Stimulated activated CD8-positive, alpha-beta memory T cell treated with anti-CD3 and anti-CD28 coated beads, Interleukin-12 subunit alpha, Interleukin-12 subunit beta, amount 100 ng/mL, for 1 hour (primary cell): ENCODE data around the gene ZBTB16.

Experiments used
- DNase-seq: peaks from one replicate; pipeline ENCODE4 v3.0.0-alpha.2; 2020; ENCODE audit warnings: low read depth

The ZBTB16 gene

DNA sequence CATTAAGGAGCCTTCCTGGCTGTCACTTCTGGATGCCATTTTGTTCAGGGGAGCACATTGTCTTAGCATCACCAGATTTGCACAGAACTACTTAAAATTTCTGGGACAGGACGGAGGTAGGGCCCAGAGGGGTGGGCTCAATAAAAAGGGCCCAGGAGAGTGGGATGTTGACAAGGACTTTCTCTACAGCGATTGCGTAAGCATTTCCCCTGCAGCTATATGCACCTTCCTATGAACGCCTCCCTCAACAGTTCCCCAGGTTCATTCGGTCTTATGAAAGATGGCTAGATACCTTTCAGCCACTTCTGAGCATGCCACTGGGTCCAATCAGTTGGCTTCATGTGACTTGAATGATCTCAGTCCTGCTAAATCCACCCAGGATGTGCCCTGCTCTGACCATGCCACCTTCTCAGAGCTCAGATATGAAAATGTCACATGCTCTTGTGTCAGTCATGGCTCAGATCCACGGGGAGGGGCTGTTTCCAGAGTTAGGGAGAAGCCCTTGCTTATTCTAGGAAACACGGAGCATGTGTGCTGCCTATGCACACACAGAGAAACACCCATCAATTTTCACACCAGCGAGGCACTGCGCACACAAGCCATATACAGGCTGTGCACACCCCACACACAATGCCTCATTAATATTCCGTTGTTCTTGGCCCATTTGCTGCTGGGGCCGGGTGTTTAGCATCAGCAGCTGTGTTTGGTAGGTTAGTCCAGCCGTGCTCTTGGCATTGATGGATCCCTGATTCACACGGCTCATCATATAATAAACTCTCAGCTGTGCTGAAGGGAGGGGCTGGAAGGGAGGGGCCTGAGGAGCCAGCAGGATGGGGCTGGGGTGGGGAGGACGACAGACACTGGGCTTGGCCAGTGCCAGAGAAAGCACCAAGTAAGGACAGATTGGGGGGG lies 184.2 kb downstream of the ZBTB16 start:
- DNase-seq, result no peak

DNA sequence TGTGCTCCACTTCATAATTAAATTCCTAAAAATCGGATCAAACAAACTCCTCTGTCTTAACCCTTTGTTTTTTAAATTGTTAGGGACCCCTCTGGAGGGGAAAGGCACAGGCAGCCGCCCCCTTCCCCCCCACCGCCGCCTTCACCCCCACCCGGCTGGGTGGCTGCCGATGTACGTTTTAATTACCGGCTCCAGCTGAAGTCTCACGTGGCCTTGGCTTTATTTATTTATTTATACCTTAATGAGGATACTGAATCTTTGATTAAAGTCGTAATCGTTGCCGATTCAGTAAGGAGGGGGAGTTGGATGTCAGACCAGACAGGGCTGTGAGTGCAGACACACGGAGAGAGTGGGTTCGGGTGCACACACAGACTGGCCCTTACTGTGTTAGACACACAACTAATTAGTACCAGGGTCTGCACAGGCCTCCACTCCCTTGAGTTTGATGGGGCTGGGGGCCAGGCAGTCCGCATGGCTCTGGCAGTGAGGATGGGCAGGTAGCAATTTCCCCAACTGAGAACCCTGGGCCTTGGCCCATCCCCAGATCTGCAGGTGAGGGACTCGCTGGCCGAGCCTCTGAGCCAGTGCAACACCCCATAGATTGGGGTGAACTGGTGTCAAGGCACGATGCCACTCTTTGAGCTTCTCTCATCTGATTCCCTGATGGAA lies 185.3 kb downstream of the ZBTB16 start:
- no peak for DNase-seq

DNA sequence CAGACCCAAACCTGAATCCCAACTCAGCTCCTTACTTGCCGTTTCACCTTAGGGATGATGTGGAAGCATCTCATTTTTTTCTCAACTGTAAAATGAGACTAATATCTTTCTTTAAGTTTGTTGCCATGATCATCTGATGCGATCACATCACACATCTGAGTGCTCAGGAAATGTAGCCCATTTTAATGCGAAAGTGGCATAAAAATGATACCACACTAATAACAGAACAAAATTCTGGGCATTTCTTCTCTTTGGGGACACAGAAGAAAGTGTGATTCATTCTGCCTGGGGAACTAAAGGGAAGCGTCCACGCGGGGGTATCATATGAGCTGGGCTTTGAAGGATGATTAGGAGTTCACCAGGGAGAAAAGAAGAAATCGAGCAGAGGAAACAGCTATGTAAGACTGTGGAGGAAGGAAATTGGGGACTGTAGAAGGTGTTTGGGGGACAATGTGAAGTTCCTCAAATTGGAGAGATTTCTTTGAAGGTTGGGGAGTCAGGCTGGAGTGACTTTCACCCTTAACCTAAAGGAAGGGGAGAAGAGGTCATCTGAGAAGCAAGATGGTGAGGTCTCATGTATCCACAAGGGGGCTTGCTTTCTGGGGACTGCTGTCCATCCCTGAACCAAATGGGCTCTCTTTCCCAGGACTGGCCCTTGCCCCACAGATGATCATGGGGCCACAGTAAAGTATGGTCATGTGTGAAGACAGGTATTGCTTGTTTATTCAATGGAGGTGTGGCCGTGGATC lies 187.0 kb downstream of the ZBTB16 start:
- DNase-seq, result no peak

DNA sequence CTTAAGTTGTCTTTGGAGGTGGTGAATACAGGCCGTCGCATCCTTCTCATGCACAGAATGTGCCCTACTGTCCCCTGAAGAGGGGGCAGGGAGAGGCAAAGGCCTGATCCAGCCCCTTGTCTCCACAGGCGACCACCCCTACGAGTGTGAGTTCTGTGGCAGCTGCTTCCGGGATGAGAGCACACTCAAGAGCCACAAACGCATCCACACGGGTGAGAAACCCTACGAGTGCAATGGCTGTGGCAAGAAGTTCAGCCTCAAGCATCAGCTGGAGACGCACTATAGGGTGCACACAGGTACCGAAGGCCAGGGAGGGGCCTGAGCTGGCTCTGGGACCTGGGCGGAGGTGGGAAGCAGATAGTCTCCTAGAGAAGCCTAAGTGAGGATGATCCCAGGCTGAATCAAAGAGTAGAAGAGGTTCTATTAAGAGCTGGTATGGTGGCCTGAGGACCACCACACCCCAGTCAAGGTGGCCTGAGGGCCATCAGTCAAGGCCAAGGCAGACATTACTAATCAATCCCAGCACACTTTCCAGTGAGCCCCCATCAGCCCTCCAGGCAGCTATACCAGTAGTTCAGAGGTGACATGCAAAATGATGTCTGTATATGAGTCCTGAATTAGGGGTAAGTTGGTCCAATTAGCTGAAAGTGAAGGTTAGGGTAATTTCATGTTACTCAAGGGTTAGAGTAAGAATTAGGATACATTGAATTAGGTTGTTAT lies 187.7 kb downstream of the ZBTB16 start:
- no peak for DNase-seq

DNA sequence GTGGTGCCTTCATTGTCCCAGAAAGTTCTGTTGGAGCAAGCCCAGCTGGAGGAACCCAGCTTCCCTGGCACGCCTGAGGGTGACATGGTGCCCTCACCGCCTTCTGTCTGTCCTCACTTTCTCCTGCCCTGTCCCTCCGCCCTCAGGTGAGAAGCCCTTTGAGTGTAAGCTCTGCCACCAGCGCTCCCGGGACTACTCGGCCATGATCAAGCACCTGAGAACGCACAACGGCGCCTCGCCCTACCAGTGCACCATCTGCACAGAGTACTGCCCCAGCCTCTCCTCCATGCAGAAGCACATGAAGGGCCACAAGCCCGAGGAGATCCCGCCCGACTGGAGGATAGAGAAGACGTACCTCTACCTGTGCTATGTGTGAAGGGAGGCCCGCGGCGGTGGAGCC lies 190.7 kb downstream of the ZBTB16 start:
- DNase-seq, result no peak

DNA sequence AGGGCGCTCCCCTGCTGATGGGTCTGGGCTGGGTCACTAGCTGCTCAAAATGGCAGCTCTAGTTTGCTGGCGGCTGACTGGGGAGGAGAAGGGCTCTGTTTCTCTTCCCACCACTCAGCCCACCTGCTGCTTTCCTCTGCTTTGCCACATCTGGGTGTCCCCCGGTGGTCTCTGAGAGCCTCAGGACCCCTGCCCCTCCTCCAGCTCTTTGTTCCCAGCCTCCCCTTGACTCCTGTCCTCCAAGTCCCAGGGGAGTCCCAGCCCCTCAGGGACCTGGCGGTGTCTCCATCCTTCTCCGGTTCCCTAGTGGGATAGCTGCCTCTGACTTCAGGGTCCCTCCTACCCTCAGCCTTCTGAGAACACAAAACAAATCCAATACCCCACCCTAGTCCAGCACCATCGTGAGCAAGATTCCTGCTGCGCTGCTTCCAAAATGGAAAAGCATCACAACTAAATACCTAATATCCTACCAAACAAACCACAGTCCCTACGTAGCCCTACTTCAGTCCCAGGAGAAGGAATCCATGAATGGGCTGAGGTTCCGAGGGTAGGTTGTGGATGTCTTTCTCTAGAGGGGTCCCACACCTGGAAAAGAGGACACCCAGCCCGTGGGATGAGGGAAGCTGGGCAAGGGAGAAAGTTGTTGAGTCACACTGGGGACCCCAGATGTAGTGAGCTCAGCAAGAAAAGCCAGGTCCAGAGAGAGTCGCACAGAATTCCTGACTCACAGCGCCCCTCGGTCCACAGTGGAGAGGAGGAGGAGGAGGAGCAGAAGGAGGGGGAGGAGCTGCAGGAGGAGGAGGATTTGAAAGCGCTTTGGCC lies 191.7 kb downstream of the ZBTB16 start:
- DNase-seq, result no peak

DNA sequence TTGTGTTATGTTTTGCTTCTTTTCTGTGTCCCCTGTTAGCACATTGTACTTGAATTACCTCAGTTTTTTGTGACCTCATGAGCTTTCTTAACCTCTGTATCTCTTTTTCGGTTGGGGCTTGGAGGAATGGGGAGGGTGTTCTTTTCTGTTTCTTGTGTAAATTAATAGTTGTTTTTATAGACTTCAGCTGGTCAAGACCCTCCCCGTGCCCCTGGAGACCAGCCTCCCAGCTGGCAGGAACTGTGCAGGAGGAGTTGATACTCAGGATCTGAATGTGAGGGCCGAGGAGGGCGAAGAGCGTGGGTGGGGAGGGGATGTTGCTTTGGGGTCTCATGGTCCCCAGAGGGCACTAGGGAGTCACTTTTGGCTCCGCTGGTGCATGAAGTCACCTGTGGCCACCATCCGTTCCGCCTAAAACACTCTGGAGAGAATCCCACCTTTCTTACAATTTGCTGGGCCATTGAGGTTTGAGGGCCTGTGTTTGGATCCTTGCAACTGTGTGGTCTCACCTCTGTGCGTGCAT lies 192.4 kb downstream of the ZBTB16 start:
- no peak for DNase-seq

DNA sequence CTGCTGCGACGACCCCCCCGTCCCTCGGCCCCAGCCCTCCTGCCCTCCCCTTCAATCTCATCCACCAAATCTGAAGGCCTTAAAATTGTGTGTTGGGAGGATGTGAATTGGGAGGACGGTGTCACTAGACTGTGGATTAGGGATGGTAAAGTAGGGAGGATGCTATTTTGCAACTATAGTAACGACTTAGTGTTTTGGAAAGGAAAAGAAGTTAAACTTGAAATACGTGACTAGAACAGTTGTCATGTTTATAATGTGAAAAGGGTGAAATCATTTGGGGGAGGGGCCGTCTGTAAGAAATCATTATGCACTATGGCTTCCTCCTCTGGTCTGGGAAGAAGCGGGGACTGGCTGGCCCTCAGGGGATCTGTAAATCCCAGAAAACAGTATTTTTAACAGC lies 193.3 kb downstream of the ZBTB16 start:
- no peak for DNase-seq

DNA sequence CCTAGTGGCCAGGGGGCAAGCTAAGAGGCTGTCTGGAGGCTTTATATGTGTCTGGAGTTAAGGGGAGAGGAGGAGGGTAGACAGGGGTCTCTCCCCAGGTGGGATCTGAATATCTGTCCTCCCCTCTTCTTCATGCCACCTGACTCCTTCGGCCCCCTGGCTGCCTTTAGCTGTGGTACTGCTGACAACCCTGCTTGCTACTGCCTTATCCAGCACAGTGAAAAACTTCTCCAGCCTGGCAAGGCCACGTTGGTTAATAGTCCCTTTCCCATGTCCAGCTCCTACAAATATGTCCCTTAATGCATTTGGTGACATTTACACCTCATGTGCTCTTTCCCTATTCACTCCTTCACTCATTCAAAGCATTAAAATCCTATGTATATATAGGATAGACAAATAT lies 194.3 kb downstream of the ZBTB16 start:
- no peak for DNase-seq

DNA sequence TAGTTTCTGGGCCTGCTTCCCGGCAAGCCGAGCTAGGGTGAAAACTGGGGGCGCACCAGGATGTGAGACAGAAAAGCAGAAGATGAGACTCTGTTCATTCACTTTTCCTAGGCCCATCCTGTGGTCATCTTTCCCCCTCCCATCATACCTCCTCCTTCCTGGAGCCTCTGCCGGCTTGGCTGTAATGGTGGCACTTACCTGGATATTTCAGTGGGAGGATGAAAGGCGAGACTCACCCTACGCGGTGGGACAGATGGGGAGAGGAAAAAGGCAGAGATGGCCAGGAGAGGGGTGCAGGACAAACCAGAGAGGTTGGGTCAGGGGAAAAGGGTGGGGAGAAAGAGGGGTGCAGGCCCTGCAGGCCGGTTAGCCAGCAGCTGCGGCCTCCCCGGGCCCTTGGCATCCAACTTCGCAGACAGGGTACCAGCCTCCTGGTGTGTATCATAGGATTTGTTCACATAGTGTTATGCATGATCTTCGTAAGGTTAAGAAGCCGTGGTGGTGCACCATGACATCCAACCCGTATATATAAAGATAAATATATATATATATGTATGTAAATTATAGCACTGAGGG lies 195.1 kb downstream of the ZBTB16 start:
- DNase-seq, result no peak

DNA sequence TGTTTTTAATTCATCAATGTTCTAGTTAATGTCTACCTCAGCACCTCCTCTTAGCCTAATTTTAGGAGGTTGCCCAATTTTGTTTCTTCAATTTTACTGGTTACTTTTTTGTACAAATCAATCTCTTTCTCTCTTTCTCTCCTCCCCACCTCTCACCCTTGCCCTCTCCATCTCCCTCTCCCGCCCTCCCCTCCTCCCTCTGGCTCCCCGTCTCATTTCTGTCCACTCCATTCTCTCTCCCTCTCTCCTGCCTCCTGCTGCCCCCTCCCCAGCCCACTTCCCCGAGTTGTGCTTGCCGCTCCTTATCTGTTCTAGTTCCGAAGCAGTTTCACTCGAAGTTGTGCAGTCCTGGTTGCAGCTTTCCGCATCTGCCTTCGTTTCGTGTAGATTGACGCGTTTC lies 195.8 kb downstream of the ZBTB16 start:
- no peak for DNase-seq

DNA sequence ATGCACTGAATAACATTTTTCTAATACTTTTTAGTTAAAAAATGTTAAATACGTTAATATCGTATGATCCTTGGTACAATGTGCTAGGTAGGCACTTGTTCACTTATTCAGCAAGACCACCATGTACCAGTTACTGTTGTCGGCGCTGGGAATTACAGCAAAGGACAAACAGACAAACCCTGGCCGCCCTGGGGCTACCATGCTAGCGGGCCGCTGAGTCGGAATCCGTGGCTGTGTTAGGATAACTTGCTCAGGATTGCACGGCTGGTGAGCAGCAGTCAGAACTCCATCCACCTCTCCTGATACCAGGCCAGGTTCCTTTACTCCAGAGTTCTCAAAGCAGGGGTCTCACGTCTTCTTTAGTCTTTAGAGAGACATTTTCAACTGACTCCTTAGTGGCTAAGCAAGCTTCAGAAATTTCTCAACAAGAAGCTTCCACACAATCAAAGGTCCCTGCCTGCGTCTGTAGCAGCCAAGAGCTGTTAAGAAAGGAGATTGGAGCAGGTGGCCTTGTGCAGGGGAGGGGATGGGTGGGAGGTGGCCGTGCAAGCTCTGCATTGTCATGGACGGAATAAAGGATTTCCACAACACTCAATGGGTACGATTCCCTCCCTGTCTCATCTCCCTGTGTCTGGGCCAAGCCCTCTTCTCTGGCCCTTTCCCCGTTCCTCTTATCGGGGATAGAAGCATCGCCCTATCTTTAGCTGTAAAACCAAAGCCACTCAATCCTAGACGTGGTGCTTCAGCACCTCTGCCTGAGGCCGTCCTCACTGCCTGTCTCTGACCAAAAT lies 196.9 kb downstream of the ZBTB16 start:
- no peak for DNase-seq

DNA sequence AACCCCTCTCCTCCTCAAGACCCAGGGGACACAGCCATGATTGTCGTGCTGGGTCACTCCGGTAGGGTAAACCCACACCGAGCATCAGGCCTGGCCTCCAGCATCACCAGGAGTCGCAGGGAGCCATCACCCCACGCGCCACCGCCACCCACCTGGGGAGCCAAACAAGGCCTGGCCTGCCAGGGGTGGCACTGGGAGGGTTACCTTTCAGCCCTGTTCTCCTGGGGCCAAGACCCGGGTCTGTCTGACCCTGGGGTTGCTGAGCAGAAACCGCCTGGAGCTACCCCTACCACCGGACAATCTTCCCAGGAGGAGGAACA lies 197.4 kb downstream of the ZBTB16 start:
- no peak for DNase-seq

DNA sequence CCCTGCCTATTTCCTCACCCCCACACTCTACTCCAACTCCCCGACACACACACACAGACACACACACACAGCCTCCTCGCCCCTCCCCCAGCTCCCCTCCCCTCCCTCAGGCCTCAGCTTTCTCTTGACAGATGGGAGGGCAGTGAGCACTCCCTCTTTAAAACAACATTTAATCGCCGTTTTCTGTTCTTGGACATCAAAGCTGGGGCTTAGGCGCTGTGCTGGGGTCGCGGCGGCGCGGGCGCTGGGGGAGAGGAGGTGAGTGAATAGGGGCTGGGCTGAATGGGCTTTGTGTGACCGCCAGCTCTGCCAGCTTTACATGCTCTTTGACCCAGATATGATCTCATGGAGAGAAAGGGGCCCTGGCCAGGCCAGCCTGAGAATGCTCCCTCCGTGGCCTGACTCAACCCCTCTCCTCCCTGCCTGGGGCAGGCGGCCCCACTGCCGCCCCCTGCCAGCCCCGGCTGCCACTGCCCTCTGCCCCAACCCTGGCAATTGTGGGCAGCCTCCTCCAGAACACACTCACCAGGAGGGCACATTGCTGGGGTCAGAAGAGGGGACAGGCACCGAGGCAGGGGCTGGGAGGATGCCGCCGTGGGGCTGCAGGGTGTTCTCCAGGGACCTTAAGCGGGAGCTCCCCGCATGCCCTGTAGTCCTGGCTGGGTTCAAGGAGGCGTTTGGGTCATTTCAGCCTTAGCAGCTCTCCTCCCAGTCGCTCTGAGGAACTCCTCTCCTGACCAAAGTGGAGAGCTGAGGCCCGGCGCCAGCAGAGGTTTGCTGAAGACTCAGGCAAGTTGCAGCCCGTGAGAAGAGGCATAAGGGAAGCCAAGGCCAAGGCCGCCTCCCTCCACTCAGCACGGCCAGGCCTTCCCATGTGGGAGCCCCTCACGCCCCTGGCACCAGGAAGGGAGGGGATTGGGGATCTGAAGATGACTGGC lies 198.4 kb downstream of the ZBTB16 start:
- no peak for DNase-seq

DNA sequence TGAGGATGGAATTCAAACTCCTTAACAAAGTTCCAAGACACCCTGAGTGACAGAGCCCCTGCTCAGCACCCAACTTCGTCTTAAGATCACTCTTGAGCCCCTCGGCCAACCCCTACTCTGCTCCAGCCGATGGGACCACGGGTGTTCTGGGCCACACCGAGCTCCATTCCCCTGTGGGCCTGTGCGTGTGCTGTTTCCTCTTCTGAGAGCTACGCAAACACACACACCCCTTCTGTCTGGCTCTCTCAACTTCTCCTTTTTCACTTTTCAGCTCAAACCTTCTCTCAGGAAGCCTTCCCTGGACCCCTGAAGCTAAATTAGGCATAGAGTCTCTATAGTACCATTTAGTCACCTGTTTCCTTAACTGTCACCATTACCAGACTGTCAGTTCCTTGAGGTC lies 199.2 kb downstream of the ZBTB16 start:
- no peak for DNase-seq

DNA sequence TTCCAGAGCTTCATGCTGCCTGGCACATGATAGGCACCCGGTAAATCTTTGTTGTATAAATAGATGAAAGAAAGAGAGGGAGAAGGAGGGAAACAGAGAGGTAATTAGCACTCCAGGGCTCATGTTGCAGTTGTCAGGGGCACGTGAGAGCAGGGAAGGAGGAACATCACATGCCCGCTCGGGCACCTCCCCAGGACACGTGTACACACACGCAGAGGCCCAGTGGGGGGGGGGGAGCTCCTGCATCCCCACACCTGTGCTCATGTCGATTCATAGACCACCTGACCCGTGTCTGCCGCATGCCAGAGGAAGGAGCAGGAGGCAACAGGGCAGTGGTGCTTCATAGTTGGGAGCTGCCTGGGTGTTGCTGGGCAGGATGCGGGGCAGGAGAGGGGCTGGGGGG lies 199.6 kb downstream of the ZBTB16 start:
- no peak for DNase-seq

DNA sequence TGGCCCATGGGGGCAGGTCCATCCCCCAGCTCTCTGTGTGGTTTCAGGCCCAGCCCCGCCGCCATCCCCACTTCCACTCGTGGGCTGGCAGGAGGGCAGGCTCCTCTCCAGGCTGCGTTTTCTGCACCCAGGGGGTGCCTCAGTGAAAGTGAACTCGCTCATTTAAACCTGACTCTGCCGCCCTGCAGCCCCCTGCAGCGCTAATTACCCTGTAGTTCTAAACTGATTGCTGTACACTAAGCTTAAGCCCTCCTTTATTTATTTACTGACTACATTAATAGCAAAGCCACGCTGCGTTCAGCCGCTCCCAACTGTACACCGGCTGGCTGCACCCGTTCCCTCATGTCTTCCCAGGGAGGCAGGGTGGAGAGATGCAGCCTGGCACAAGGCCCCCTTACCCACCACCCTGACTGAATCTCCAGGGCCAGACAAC lies 200.1 kb downstream of the ZBTB16 start:
- no peak for DNase-seq

DNA sequence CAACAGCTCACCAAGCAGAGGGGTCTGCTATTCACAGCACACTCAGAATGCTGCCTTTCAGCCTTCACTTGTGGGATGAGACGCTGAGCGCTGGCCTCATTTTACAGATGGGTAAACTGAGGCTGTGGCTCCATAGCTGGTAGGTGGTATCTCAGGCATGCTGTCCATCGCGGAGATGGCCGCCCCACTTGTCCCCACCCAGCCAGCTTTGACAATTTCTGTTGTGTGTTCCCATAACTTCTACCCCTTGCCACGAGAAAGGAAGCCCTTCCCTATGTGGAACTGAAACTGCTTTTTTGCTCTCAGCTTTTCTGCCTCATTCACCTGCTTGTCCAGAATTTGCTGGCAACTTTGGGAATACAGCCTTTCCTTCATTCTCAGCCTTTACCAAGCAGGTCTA lies 200.6 kb downstream of the ZBTB16 start:
- no peak for DNase-seq

DNA sequence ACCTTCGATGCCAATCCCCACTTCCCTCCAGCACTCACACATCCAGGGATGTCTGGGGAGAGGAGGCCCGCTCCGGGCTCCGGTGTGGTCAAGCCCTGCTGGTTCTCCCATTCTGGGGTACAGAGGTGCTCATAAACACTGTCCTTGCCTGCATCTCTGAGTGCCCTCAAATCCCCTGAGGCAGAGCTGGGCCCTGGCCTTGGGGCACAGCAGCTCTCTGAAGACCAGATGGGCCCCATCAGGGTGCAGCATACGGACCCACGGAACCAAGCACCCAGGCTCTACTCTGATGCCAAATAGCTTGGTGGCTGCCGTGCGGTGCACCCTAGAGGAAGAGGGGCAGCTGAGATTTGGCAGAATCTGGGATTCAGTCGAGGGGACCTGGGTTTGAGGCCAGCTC lies 201.0 kb downstream of the ZBTB16 start:
- DNase-seq, result no peak
